Ishikawa (cell line): ENCODE data around the gene BID.

Experiments
- CEBPB ChIP-seq: IDR thresholded peaks from 2 replicates; pipeline ENCODE4 v1.6.1; 2012
- CREB1 ChIP-seq: IDR thresholded peaks from 2 replicates; pipeline ENCODE4 v1.6.1; 2012; ENCODE audit warnings: low read depth
- EGR1 ChIP-seq: IDR thresholded peaks from 2 replicates; pipeline ENCODE4 v1.6.1; 2012
- EP300 ChIP-seq: IDR thresholded peaks from 2 replicates; pipeline ENCODE4 v1.6.1; 2012; ENCODE audit warnings: borderline replicate concordance
- FOXM1 ChIP-seq: IDR thresholded peaks from 2 replicates; pipeline ENCODE4 v1.6.1; 2012; ENCODE audit warnings: low read depth, borderline replicate concordance
- MAX ChIP-seq: IDR thresholded peaks from 2 replicates; pipeline ENCODE4 v1.6.1; 2012
- NFIC ChIP-seq: IDR thresholded peaks from 2 replicates; pipeline ENCODE4 v1.6.1; 2012
- RAD21 ChIP-seq: IDR thresholded peaks from 2 replicates; pipeline ENCODE4 v1.6.1; 2012; ENCODE audit warnings: low read depth
- REST ChIP-seq: IDR thresholded peaks from 2 replicates; pipeline ENCODE4 v1.6.1; 2012; ENCODE audit warnings: low read depth, mild to moderate bottlenecking
- TAF1 ChIP-seq: IDR thresholded peaks from 2 replicates; pipeline ENCODE4 v1.6.1; 2012; ENCODE audit warnings: low read depth, mild to moderate bottlenecking
- TCF12 ChIP-seq: IDR thresholded peaks from 2 replicates; pipeline ENCODE4 v1.6.1; 2012; ENCODE audit warnings: low read depth
- TEAD4 ChIP-seq: IDR thresholded peaks from 2 replicates; pipeline ENCODE4 v1.6.1; 2012
- USF1 ChIP-seq: IDR thresholded peaks from 2 replicates; pipeline ENCODE4 v1.6.1; 2012
- YY1 ChIP-seq: IDR thresholded peaks from 2 replicates; pipeline ENCODE4 v1.6.1; 2012; ENCODE audit warnings: low read depth
- ZBTB7A ChIP-seq: IDR thresholded peaks from 2 replicates; pipeline ENCODE4 v1.6.1; 2012; ENCODE audit warnings: low read depth

The BID gene

GRCh38 chr22:17815703-17816254 is 41.5 kb upstream of the BID start:
- TF ChIP-seq TCF12 (no peak), EP300 (no peak), NFIC (no peak)

- TF ChIP-seq REST (no peak), RAD21 (no peak), CREB1 (no peak), NFIC (no peak), EP300 (no peak), TAF1 (no peak), CEBPB (no peak), USF1 (no peak), EGR1 (no peak)
Measured at GRCh38 chr22:17814830-17815229, 40.6 kb upstream of the BID start.

- no peak for TF ChIP-seq EP300
- no peak for TF ChIP-seq USF1
- no peak for TF ChIP-seq ZBTB7A
- TF ChIP-seq CREB1: no peak
- TF ChIP-seq TCF12: no peak
Measured at GRCh38 chr22:17814084-17814483, 39.8 kb upstream of the BID start.

- TF ChIP-seq ZBTB7A (no peak), NFIC (no peak), TEAD4 (no peak), YY1 (no peak), CEBPB (no peak), TCF12 (no peak), EP300 (no peak), REST (no peak), TAF1 (no peak), USF1 (no peak), EGR1 (no peak), RAD21 (no peak), MAX (no peak), FOXM1 (no peak), CREB1 (no peak)
Measured at GRCh38 chr22:17811119-17811518, 36.9 kb upstream of the BID start.

- TF ChIP-seq CREB1 (no peak), EGR1 (no peak), NFIC (no peak), EP300 (no peak)
Measured at GRCh38 chr22:17810570-17811116, 36.4 kb upstream of the BID start.

GRCh38 chr22:17808693-17809403 is 34.6 kb upstream of the BID start:
- no peak for TF ChIP-seq YY1
- TF ChIP-seq USF1: no peak
- no peak for TF ChIP-seq EGR1
- no peak for TF ChIP-seq ZBTB7A
- TF ChIP-seq FOXM1: no peak
- TF ChIP-seq RAD21: no peak
